ENCODE results near the gene NRG2. TPM values are rescaled to one million over a fixed set of nuclear protein-coding genes. Genes with fewer than 3 reads are reported as not detected.
A peak's percentile ranks its signal among the peaks of the same experiment; 100 is the strongest.

NRG2 gene
- total and polyA plus RNA-seq, 2 experiments from 2014 or later: 13.5 to 20.7 TPM

- no peak overlapping the region for H3K4me3 ChIP-seq
- H3K9me3 ChIP-seq (ENCODE audit: low read depth): no peaks in the 10 kb centered on the region
- no peak for DNase-seq (ENCODE audit: low read depth in 1 of 2, low spot score in 1 of 2)
- no peaks in the 10 kb centered on the region for H3K27me3 ChIP-seq
- no peak overlapping the region for H3K27ac ChIP-seq
- no peak for TF ChIP-seq CTCF (IDR thresholded peaks at IDR 0.05; ENCODE audit: low read depth, low read length)
- H3K4me1 ChIP-seq (ENCODE audit: low read depth): peaks cover 25% of the 10 kb centered on the region
- no peaks in the 10 kb centered on the region for H3K36me3 ChIP-seq
These were observed 29.6 kb downstream of the NRG2 start for GRCh38 chr5:140013536-140013935.

- no peak for DNase-seq (ENCODE audit: low read depth in 1 of 2, low spot score in 1 of 2)
- no peak overlapping the region for H3K27ac ChIP-seq
- no peak for TF ChIP-seq CTCF (IDR thresholded peaks at IDR 0.05; ENCODE audit: low read depth, low read length)
- peaks cover 17% of the 10 kb centered on the region for H3K4me1 ChIP-seq (ENCODE audit: low read depth)
- H3K27me3 ChIP-seq: no peaks in the 10 kb centered on the region
- H3K4me3 ChIP-seq: no peak overlapping the region
- no peaks in the 10 kb centered on the region for H3K36me3 ChIP-seq
- no peaks in the 10 kb centered on the region for H3K9me3 ChIP-seq (ENCODE audit: low read depth)
These were observed 30.7 kb downstream of the NRG2 start for GRCh38 chr5:140012443-140012842.

- Histone ChIP-seq H3K27me3 (no peaks in the 10 kb centered on the region), H3K9me3 (ENCODE audit: low read depth) (no peaks in the 10 kb centered on the region), H3K4me1 (ENCODE audit: low read depth) (peaks cover 20% of the 10 kb centered on the region), H3K4me3 (no peak overlapping the region), H3K27ac (peak overlapping the region; percentile 71), H3K36me3 (no peaks in the 10 kb centered on the region)
- peak in 1 of 2 donors; percentile 53 for DNase-seq (ENCODE audit: low read depth in 1 of 2, low spot score in 1 of 2)
- TF ChIP-seq CTCF (IDR thresholded peaks at IDR 0.05; ENCODE audit: low read depth, low read length): no peak
These were observed 31.7 kb downstream of the NRG2 start for GRCh38 chr5:140011297-140011802.

- H3K36me3 ChIP-seq: no peaks in the 10 kb centered on the region
- no peaks in the 10 kb centered on the region for H3K27me3 ChIP-seq
- H3K9me3 ChIP-seq (ENCODE audit: low read depth): no peaks in the 10 kb centered on the region
- TF ChIP-seq CTCF (IDR thresholded peaks at IDR 0.05; ENCODE audit: low read depth, low read length): no peak
- peaks cover 20% of the 10 kb centered on the region for H3K4me1 ChIP-seq (ENCODE audit: low read depth)
- H3K27ac ChIP-seq: peak overlapping the region; percentile 71
- no peak for DNase-seq (ENCODE audit: low read depth in 1 of 2, low spot score in 1 of 2)
- H3K4me3 ChIP-seq: no peak overlapping the region
These were observed 32.3 kb downstream of the NRG2 start for GRCh38 chr5:140010798-140011197.

- peaks cover 53% of the 10 kb centered on the region for H3K4me1 ChIP-seq (ENCODE audit: low read depth)
- no peaks in the 10 kb centered on the region for H3K9me3 ChIP-seq (ENCODE audit: low read depth)
- TF ChIP-seq CTCF (IDR thresholded peaks at IDR 0.05; ENCODE audit: low read depth, low read length): no peak
- H3K4me3 ChIP-seq: no peak overlapping the region
- H3K27me3 ChIP-seq: no peaks in the 10 kb centered on the region
- no peak for DNase-seq (ENCODE audit: low read depth in 1 of 2, low spot score in 1 of 2)
- H3K27ac ChIP-seq: peak overlapping the region; percentile 14
- no peaks in the 10 kb centered on the region for H3K36me3 ChIP-seq
These were observed 35.8 kb downstream of the NRG2 start for GRCh38 chr5:140007311-140007710.

Measured in cardiac muscle cell (in vitro differentiated cells and primary cell).